MM.1S (cell line): Measurements from ENCODE around the gene METTL21C.

Experiments used
- EZH2 ChIP-seq: fragments of 300-600 bp; sonication (generic); optimal IDR thresholded peaks from 2 replicates; pipeline ENCODE3; 2017; ENCODE audit warnings: low read depth, mild to moderate bottlenecking, antibody characterized with exemption, low read length, mixed read lengths
- EZH2phosphoT487 ChIP-seq: fragments of 300-600 bp; sonication (generic); IDR thresholded peaks from 2 replicates; pipeline ENCODE4 v1.6.1; 2018; ENCODE audit warnings: antibody characterized with exemption, low read length
- TF ChIP-seq, protein P1 (sequence below): fragments of 300-600 bp; sonication (generic); IDR thresholded peaks from 2 replicates; pipeline ENCODE4 v1.5.1; 2016; ENCODE audit warnings: antibody characterized with exemption, low read length, mixed read lengths

DNA sequence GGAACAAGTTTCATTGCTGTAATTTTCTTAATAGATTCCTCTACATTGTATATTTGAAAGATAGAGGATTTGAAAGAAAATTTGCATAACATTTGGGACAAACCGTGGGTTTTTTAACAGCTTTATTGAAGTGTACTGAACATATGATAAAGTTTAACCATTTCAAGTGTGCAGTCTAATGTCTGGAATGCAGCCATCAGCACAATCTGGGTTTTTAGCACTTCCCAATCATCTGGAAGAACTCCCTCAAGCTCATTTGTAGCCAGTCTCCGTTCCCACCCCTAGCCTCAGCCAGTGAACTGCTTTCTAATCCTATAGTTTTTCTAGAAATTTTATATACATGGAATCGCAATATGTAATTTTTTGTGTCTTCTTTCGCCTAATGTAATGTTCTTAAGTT is 12.6 kb downstream of the METTL21C start:
- TF ChIP-seq EZH2 (no peak), EZH2phosphoT487 (no peak)
- TF ChIP-seq, protein P1, sequence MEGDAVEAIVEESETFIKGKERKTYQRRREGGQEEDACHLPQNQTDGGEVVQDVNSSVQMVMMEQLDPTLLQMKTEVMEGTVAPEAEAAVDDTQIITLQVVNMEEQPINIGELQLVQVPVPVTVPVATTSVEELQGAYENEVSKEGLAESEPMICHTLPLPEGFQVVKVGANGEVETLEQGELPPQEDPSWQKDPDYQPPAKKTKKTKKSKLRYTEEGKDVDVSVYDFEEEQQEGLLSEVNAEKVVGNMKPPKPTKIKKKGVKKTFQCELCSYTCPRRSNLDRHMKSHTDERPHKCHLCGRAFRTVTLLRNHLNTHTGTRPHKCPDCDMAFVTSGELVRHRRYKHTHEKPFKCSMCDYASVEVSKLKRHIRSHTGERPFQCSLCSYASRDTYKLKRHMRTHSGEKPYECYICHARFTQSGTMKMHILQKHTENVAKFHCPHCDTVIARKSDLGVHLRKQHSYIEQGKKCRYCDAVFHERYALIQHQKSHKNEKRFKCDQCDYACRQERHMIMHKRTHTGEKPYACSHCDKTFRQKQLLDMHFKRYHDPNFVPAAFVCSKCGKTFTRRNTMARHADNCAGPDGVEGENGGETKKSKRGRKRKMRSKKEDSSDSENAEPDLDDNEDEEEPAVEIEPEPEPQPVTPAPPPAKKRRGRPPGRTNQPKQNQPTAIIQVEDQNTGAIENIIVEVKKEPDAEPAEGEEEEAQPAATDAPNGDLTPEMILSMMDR = no peak
